Psoas muscle (tissue), 8 donors: ENCODE data around the gene APOOL. TPM values are rescaled to one million over a fixed set of nuclear protein-coding genes. Genes with fewer than 3 reads are reported as not detected.
"Not testable (repeated sequence)": the region's sequence is repeated elsewhere in the genome, so short reads cannot be mapped to it uniquely, and the experiment has no call there.

ENCODE experiments used
- ATAC-seq, 4 donors: fragments of 200-7000 bp; cut with Tn5 transposase; one replicate each; pipeline ENCODE4 v1.9.1; 2020; ENCODE audit warnings: moderate library complexity in 3 of 4, mild to moderate bottlenecking in 2 of 4
- DNase-seq, 2 donors: peaks; one replicate each; pipeline ENCODE4 v3.0.0-alpha.2; 2020
- H3K27ac ChIP-seq: fragments of 200-600 bp; one replicate; pipeline ENCODE4 v1.8.0; 2022
- H3K27me3 ChIP-seq, 3 donors: fragments of 200-600 bp in 1 of 3; one replicate each; pipeline versions ENCODE4 v1.6.1 to v1.8.0; 2013 to 2022; ENCODE audit warnings: low read length in 2 of 3, mild to moderate bottlenecking in 2 of 3, moderate library complexity in 1 of 3; ENCODE audit not compliant: insufficient read depth in 3 of 3
- H3K36me3 ChIP-seq, 2 donors: fragments of 200-600 bp in 1 of 2; one replicate each; pipeline versions ENCODE4 v1.6.1 to v1.8.0; 2013 to 2022; ENCODE audit warnings: low read depth in 1 of 2, mild to moderate bottlenecking in 1 of 2, moderate library complexity in 1 of 2; ENCODE audit not compliant: insufficient read depth in 1 of 2
- H3K4me1 ChIP-seq: fragments of 200-600 bp; one replicate; pipeline ENCODE4 v1.8.0; 2022
- H3K4me3 ChIP-seq: fragments of 200-600 bp; one replicate; pipeline ENCODE4 v1.8.0; 2022; ENCODE audit warnings: mild to moderate bottlenecking
- H3K9me3 ChIP-seq: fragments of 200-600 bp; one replicate; pipeline ENCODE4 v1.8.0; 2022
- CTCF ChIP-seq: fragments of 200-600 bp; IDR thresholded peaks from one replicate; pipeline ENCODE4 v1.8.0; 2022; ENCODE audit warnings: antibody characterized with exemption
- WGBS, 3 donors: extraction: QIAGEN DNeasy Blood & Tissue Kit; methylation state at CpG; one replicate each; pipeline versions ENCODE4 v1.1.6 to v1.1.7; 2013; 5-methylcytosine and 5-hydroxymethylcytosine counted together
- intact Hi-C, 2 donors: fragments of 100-400 bp; cut with DNase I; formaldehyde crosslinking; loops; one replicate each; pipeline versions ENCODE4 v1.11.0 to v1.14.2; 2022
- polyA plus RNA-seq, 3 donors: library from polyadenylated mRNA; stranded (reverse); fragments of 200-250 nt; gene quantifications; one replicate each; pipeline ENCODE4 v1.2.3, GENCODE V29; 2013
- total RNA-seq, 4 donors: library from RNA; stranded (reverse); fragmentation: NEBNext Ultra II Directional in 2 of 4; extraction: Animal tissue kit (Norgen Biotek cat#: 25700) in 2 of 4; gene quantifications; one replicate each; pipeline versions ENCODE4 v1.2.1 to v1.2.4, GENCODE V29; 2021 to 2023
- donor health status: healthy with polysubstance abuse.
- donor health status: DM: no; HTN: no; CAD: no; lungs with moderate emphysema.
- donor health status: Bipolar disorder and iron deficiency.
- donor health status: healthy.
- donor health status: DM: yes; HTN: yes; CAD: no.
- donor health status: DM: no; HTN: no; CAD: no.
- donor health status: DM: no; HTN: no; CAD: no.
- donor health status: DM: yes; HTN: yes; CAD: no.

APOOL gene
- total and polyA plus RNA-seq, 7 donors, result 8.2 to 55.4 (median 30.7) TPM

- H3K4me1 ChIP-seq, result no peaks in the 10 kb centered on the region
- no peak overlapping the region for H3K4me3 ChIP-seq
- H3K9me3 ChIP-seq, result no peaks in the 10 kb centered on the region
- no peaks in the 10 kb centered on the region for H3K36me3 ChIP-seq
- ATAC-seq (peak in 3 of 4 donors; percentile 57 to 82 (median 74)), DNase-seq (no peak)
- WGBS, 3 donors, result 37 to 61% (median 46%) methylated on average over 2 of the region's 2 CpGs
- H3K27me3 ChIP-seq, result no peaks in the 10 kb centered on the region
- TF ChIP-seq CTCF, result peak; percentile 23
- no peak overlapping the region for H3K27ac ChIP-seq
- intact Hi-C loops, result loop anchor here in 1 of 2 donors (5.0 kb wide), 1 partner anchor 320 kb away; no protein-coding TSS in a partner anchor
Measured at GRCh38 chrX:85052636-85053343, 49.1 kb downstream of the APOOL start.

GRCh38 chrX:85065512-85066198 is 62.0 kb downstream of the APOOL start:
- H3K4me3 ChIP-seq, result no peak overlapping the region
- H3K27me3 ChIP-seq, result no peaks in the 10 kb centered on the region
- ATAC-seq (no peak), DNase-seq (no peak)
- peaks cover 0 to 16% of the 10 kb centered on the region in 2 donors for H3K36me3 ChIP-seq
- intact Hi-C loops, result no loop called here
- no peaks in the 10 kb centered on the region for H3K4me1 ChIP-seq
- 54 to 72% (median 71%) methylated on average over 4 of the region's 4 CpGs for WGBS, 3 donors
- no peak overlapping the region for H3K27ac ChIP-seq
- TF ChIP-seq CTCF, result no peak
- H3K9me3 ChIP-seq, result no peaks in the 10 kb centered on the region

- H3K4me1 ChIP-seq, intact Hi-C loops, H3K27me3 ChIP-seq, H3K27ac ChIP-seq, H3K4me3 ChIP-seq, DNase-seq, H3K9me3 ChIP-seq, ATAC-seq: not testable (repeated sequence)
- H3K36me3 ChIP-seq, result peaks cover 0 to 18% of the 10 kb centered on the region in 2 donors
- 89 to 100% (median 97%) methylated on average over 1 of the region's 1 CpG for WGBS, 3 donors
Measured at GRCh38 chrX:85077247-85077646, 73.6 kb downstream of the APOOL start.

- Histone ChIP-seq H3K36me3 (peaks cover 0 to 14% of the 10 kb centered on the region in 2 donors), H3K4me3 (no peak overlapping the region), H3K27me3 (peaks cover 0 to 3% (median 0%) of the 10 kb centered on the region in 3 donors), H3K4me1 (no peaks in the 10 kb centered on the region), H3K9me3 (no peaks in the 10 kb centered on the region), H3K27ac (no peak overlapping the region)
- TF ChIP-seq CTCF, result peak; percentile 83
- ATAC-seq, result peak in 3 of 4 donors; percentile 45 to 59 (median 49)
- no peak for DNase-seq
- intact Hi-C loops, result loop anchor here in 1 of 2 donors (10.0 kb wide), 1 partner anchor 460 kb away; no protein-coding TSS in a partner anchor
- 40 to 94% (median 72%) methylated on average over 2 of the region's 2 CpGs for WGBS, 3 donors
Measured at GRCh38 chrX:85084770-85085393, 81.2 kb downstream of the APOOL start.
